Activated CD8-positive, alpha-beta memory T cell treated with anti-CD3 and anti-CD28 coated beads for 36 hours (primary cell): ENCODE results near the gene HES1. TPM values are rescaled to one million over a fixed set of nuclear protein-coding genes. Genes with fewer than 3 reads are reported as not detected.
"Not testable (repeated sequence)": the region's sequence is repeated elsewhere in the genome, so short reads cannot be mapped to it uniquely, and the experiment has no call there.

Source experiments
- CTCF ChIA-PET: fragments of 350-600 bp; sonication (Branson Sonifier 250); formaldehyde crosslinking; loops from one replicate; lab custom pipeline; 2021; ENCODE audit warnings: antibody characterized with exemption; lab: Charles Lee
- POLR2A ChIA-PET: fragments of 350-600 bp; sonication (Branson Sonifier 250); formaldehyde crosslinking; loops from one replicate; lab custom pipeline; 2021; ENCODE audit warnings: antibody characterized with exemption; lab: Charles Lee
- total RNA-seq, 2 experiments: library from RNA; stranded (reverse); gene quantifications; one replicate each; pipeline ENCODE4 v1.2.3, GENCODE V29; 2021

The HES1 gene
- not detected for total RNA-seq

DNA sequence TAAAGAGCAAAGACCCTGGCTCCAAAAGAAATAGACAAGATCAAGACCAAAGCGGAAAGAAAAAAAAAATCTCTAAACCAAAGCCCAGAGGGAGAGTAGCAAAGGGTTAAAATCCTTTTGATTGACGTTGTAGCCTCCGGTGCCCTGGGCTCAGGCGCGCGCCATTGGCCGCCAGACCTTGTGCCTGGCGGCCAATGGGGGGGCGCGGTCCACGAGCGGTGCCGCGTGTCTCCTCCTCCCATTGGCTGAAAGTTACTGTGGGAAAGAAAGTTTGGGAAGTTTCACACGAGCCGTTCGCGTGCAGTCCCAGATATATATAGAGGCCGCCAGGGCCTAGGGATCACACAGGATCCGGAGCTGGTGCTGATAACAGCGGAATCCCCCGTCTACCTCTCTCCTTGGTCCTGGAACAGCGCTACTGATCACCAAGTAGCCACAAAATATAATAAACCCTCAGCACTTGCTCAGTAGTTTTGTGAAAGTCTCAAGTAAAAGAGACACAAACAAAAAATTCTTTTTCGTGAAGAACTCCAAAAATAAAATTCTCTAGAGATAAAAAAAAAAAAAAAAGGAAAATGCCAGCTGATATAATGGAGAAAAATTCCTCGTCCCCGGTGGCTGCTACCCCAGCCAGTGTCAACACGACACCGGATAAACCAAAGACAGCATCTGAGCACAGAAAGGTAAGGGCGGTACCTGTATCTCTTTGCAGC is at the start of gene HES1:
HES1 (plus strand) TSS at position 343 of the 713 bp plus-strand sequence; CDS start at position 576, 233 bp downstream.
- POLR2A ChIA-PET, result no interaction called here
- CTCF ChIA-PET, result interaction anchor here (1.5 to 1.6 kb wide), 2 partner anchors 47 to 180 kb away, joined by 4 read pairs; no protein-coding TSS in a partner anchor

GRCh38 chr3:194086388-194087075 is 49.4 kb upstream of the HES1 start:
- CTCF ChIA-PET, result no interaction called here
- POLR2A ChIA-PET, result no interaction called here

DNA sequence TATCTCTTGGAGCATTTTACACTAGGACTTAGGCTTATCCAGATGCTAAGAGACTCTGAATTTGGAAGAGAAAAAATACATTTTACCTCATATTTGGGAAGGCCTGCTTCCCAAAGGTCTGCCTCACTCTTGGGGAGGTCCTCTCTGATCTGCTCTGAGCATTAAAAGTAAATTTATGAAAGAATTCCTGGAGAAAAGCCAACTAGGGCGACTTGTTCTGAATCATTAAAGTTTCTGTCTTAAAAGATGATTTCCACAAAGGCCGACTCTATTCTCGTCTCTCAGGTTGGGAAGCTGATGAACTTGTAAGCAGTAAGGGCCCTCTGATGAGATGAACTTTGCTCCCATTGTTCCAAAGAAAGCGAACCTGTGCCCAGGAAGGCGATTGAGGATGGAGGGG is 48.7 kb upstream of the HES1 start:
- CTCF ChIA-PET, result interaction anchor here (0.5 kb wide), 1 partner anchor 59 kb away, joined by 4 read pairs; no protein-coding TSS in a partner anchor
- POLR2A ChIA-PET, result no interaction called here

- ChIA-PET CTCF (interaction anchor here (0.5 to 1.1 kb wide), 2 partner anchors 47 to 60 kb away, joined by 4 read pairs; partner anchors contain the start of gene HES1), POLR2A (no interaction called here)
Observed at GRCh38 chr3:194087995-194088855, 47.7 kb upstream of the HES1 start.

DNA sequence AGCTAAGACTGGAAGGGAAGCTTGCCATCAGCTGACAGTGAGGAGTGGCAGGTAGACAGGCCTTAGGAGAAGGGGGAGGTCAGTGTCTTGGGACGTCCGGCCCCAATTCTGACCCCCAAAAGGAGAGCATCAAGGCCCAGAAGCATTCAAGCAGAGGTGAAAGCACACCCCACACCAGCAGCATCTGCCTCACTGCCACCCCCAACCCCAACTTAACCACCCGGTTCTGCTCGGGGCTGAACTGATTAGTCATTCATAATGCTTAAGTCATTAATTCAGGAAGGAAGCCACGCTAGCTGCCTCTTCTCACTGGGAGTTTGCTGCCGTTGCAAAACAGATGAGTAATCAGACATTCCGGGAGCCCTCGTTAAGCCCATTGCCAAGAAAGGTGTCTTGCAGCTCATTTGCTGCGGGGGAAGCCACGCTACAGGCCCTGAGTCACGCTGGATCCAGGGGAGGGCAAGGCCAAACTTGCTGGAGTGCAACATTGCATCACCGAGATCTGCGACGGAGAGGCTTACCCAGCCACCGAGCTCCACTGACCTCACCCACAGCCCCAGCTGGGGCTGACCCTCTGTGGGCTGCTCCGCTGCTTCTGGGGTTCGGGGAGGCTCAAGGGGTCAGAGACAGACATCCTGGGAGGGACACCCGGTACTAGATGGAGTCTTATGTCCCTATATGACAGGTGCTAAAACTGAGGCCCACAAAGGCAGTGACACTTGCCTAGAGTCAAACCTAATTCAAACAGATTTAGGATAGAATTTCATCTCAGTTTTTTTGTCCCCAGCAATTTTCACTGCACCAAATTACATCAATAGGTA is 46.4 kb upstream of the HES1 start:
- ChIA-PET POLR2A (no interaction called here), CTCF (interaction anchor here (1.1 kb wide), 1 partner anchor 46 kb away, joined by 4 read pairs; the partner anchor contains the start of gene HES1)

GRCh38 chr3:194090178-194090555 is 45.8 kb upstream of the HES1 start:
- POLR2A ChIA-PET, CTCF ChIA-PET: not testable (repeated sequence)

- ChIA-PET CTCF (no interaction called here), POLR2A (no interaction called here)
Observed at GRCh38 chr3:194090716-194091115, 45.2 kb upstream of the HES1 start.

- POLR2A ChIA-PET, result no interaction called here
- CTCF ChIA-PET, result no interaction called here
Observed at GRCh38 chr3:194091141-194091540, 44.8 kb upstream of the HES1 start.

DNA sequence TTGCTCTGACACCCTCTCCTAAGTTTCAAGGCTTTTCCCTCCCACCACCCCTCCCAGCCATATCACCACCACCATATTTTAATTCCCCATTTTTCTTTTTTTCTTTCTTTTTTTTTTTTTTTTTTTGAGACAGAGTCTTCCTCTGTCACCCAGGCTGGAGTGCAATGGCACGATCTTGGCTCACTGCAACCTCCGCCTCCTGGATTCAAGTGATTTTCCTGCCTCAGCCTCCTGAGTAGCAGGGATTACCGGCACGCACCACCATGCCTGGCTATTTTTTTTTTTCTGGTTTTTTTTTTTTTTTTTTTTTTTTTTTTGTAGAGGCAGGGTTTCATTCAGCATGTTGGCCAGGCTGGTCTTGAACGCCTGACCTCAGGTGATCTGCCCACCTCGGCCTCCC is 44.1 kb upstream of the HES1 start:
- CTCF ChIA-PET, POLR2A ChIA-PET: not testable (repeated sequence)

GRCh38 chr3:194092881-194093301 is 43.1 kb upstream of the HES1 start:
- POLR2A ChIA-PET, result no interaction called here
- CTCF ChIA-PET, result no interaction called here

GRCh38 chr3:194093842-194094241 is 42.1 kb upstream of the HES1 start:
- CTCF ChIA-PET, result no interaction called here
- POLR2A ChIA-PET, result no interaction called here

- POLR2A ChIA-PET, result no interaction called here
- CTCF ChIA-PET, result no interaction called here
Observed at GRCh38 chr3:194095464-194095863, 40.5 kb upstream of the HES1 start.

- CTCF ChIA-PET, result no interaction called here
- POLR2A ChIA-PET, result no interaction called here
Observed at GRCh38 chr3:194095902-194096301, 40.0 kb upstream of the HES1 start.

DNA sequence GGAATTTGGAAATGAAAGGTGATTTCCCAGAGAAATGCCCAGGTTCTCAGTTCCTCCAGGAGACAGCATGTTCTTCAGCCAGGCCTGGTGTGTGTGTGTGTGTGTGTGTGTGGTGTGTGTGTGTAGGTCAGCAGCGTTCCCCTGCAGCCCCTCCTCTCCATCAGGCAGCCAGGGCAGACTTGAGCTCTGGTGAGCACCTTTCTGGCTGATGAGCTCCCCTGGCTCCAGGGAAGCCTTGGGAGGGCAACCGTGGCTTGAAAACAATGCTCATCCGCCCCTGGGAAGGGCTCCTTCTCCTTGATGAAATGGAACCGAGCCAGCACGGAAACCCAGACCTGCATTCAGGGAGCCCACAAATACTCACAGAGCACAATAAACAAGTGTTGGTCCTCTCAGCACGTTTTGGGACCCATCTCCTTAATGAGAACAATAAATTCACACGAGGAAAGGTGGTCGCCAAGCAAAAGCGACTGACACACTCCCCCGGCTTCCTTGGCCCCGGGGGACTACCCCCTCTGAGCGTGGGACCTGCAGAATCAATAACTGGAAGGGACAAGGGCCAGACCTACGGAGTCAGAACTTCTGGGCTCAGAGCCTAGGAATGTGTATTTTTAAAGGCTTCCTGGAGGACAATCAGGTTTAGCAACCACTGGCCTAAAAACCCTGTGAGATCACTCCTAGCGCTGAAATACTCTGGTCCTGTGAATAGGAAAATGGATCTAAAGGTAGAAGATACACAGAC is 38.6 kb upstream of the HES1 start:
- ChIA-PET POLR2A (no interaction called here), CTCF (no interaction called here)

DNA sequence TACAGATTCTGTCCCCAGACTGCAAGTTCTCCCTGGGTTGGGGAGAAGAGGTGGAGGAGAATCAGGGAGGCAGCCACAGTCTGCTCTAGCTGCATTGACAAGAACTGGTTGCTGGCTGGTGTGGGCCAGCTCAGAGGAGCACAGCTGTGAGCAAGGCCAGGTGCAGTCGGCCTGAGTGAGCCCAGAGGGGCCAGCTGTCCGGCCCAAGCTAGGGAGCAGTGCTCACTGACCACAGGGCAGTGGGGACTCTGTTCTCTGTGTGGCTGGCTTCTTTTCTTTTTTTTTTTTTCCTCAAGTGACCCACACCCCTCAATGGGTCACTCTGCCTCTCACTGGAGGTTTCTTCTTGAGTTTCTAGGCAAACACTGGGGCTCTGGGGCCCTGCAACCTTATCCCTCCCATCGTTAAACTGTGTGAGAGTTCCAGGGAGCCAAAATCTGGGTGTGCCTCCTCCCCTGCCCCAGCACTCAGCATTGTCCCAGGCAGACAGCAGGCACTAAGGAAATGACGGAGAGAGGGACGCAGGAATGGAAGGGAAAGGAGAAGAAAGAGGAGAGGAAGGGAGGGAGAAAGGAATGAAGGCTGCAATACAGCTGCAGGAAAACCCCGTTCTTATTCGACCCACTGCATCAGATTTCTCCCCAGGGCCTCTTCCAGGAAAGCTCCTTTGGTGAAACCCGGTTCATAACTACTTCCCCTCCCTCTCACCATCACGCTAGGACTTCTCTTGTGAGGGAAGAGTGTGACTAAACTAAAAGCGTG is 37.7 kb upstream of the HES1 start:
- ChIA-PET POLR2A (no interaction called here), CTCF (no interaction called here)

GRCh38 chr3:194098843-194099183 is 37.1 kb upstream of the HES1 start:
- POLR2A ChIA-PET, result no interaction called here
- CTCF ChIA-PET, result no interaction called here

GRCh38 chr3:194099215-194099614 is 36.7 kb upstream of the HES1 start:
- POLR2A ChIA-PET, result no interaction called here
- CTCF ChIA-PET, result no interaction called here
